Measurements from ENCODE around the gene DAO.

Gene DAO

DNA sequence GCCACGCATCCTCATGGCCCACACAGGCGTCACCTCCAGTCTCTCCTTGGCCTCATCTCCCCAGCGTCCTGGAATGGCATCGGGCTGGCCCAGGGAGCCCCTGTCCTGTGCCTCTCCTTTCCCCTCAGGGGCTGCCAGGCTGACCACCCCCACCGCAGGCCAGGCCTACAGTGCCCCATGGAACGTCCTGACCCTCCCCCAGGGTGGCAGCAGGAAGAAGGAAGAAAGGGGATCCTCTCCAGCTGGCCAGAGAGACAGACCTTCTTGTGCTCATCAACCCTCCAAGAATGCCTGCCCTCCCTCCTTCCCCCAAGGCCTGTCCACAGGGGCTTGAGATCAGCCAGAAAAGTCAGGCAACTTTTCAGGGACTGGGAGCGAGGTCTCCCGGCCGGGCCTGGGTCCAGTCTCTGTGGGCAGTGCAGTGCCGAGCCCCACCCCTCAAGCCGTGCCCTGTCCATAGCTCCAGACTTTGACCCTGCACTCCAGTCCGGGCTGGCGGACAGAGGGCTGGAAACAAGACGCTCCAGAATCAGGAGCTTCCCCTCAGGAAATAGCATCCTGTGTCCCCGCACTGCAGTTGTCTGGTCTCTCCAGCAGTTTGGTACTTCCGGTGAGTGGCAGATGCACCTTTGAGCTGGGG, at the start of gene DAO:
Gene DAO, plus strand, starts transcription at position 478 of the 640 bp plus-strand sequence. CDS start 4,915 bp downstream, outside the sequence.
- H3K27ac ChIP-seq: no peak within 1 kb of the TSS
- ChIA-PET POLR2A (ENCODE audit: low non-redundant PET) (no interaction called here), CTCF (interaction anchor here (0.7 kb wide), 2 partner anchors 31 to 71 kb away, joined by 3 read pairs; no protein-coding TSS in a partner anchor)
- TF ChIP-seq, protein P1, sequence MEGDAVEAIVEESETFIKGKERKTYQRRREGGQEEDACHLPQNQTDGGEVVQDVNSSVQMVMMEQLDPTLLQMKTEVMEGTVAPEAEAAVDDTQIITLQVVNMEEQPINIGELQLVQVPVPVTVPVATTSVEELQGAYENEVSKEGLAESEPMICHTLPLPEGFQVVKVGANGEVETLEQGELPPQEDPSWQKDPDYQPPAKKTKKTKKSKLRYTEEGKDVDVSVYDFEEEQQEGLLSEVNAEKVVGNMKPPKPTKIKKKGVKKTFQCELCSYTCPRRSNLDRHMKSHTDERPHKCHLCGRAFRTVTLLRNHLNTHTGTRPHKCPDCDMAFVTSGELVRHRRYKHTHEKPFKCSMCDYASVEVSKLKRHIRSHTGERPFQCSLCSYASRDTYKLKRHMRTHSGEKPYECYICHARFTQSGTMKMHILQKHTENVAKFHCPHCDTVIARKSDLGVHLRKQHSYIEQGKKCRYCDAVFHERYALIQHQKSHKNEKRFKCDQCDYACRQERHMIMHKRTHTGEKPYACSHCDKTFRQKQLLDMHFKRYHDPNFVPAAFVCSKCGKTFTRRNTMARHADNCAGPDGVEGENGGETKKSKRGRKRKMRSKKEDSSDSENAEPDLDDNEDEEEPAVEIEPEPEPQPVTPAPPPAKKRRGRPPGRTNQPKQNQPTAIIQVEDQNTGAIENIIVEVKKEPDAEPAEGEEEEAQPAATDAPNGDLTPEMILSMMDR (conservative IDR thresholded peaks at IDR 0.05; ENCODE audit: low read depth): no peak
- DNase-seq (ENCODE audit: low spot score): no peak

DNA sequence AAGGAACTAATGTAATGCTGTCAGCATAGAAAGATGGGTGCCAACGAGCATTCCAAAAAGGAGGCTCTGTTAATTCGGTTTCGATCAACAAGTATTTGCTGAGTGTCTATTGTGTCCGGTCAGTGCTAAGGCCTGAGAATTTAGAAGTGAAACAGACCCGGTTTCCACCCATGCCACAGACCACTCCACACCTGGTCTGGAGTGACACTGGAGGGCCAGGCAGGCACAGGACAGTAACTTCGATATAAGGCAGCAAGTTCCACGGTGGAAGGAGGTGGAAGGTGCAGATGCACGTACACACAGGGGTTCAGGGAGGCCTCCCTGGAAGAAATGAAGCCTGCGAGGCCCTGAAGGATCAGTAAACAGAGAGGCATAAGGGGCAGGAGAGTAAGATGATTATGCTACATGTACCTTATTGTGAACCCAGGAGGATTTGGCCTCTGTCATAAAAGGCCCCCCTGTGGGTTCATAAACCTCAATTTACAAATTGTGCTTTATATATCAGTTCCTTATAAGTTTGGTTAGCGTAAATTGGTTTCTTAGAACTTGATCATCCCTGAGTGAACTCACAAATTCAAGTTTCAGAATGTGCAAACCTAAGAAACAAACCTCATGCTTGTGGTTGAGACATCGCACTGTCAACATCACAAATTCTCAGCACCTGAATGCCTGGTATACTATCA, 48.4 kb upstream of the DAO start:
- ChIA-PET CTCF (no interaction called here), POLR2A (ENCODE audit: low non-redundant PET) (no interaction called here)
- H3K27ac ChIP-seq: peak overlapping the region; percentile 99
- DNase-seq (ENCODE audit: low spot score): no peak
- TF ChIP-seq, protein P1 (conservative IDR thresholded peaks at IDR 0.05; ENCODE audit: low read depth): no peak

DNA sequence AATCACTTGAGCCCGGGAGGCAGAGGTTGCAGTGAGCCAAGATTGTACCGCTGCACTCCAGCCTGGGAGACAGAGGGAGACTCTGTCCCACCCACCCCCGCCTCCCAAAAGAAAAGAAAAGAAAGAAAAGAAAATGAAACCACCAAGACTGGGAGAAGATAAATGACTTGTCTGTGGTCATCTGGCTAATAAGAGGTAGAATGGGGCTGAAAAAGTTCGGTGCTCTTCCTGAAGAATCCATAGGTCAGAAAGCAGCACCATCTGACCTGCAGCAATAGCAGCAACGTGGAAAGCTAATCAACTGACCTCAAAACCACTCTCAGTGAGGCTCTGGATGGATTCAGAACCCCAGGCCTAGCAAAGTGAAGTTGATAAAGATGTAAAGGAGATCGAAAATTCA, 47.7 kb upstream of the DAO start:
- TF ChIP-seq, protein P1 (conservative IDR thresholded peaks at IDR 0.05; ENCODE audit: low read depth): no peak
- POLR2A ChIA-PET (ENCODE audit: low non-redundant PET): interaction anchor here (2.0 kb wide), 1 partner anchor 17 kb away, joined by 7 read pairs; no protein-coding TSS in a partner anchor
- CTCF ChIA-PET: no interaction called here
- DNase-seq (ENCODE audit: low spot score): no peak
- H3K27ac ChIP-seq: peak overlapping the region; percentile 99

DNA sequence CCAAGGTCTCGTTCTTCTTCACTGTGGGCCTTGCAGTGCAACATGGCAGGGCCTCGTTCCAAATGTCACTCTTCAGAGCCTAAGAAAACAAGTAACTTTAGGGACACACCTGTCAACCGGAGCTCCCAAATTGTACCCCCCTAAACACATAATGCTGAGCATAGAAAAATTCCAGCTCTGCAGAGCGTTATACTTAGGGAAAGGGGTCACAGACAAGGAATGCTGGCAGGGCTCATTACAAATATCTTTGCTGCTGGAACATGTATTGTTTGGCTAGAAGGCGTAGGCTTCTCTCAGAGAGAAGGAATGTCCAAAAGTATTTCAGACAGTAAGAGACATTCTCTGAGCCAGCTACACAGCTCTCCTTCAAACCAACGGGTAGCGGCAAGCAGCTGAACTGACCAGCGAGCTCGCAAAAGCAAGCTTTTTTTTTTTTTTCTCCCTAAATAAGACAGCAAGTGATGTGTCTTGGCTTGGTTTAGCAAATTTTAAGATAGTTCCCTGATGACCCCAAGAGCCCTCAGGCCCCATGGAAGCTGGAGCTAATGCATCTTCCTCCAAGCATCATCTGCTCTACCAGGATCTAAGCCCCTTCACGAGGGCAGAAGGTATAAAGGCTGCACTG, 47.0 kb upstream of the DAO start:
- POLR2A ChIA-PET (ENCODE audit: low non-redundant PET): interaction anchor here (1.0 to 2.0 kb wide), 2 partner anchors 10 to 18 kb away, joined by 3 to 7 read pairs; no protein-coding TSS in a partner anchor
- H3K27ac ChIP-seq: peak overlapping the region; percentile 99
- CTCF ChIA-PET: interaction anchor here (0.9 kb wide), 1 partner anchor 260 kb away, joined by 4 read pairs; the partner anchor contains the start of gene ALKBH2
- TF ChIP-seq, protein P1 (conservative IDR thresholded peaks at IDR 0.05; ENCODE audit: low read depth): no peak
- peak; percentile 68 for DNase-seq (ENCODE audit: low spot score)

DNA sequence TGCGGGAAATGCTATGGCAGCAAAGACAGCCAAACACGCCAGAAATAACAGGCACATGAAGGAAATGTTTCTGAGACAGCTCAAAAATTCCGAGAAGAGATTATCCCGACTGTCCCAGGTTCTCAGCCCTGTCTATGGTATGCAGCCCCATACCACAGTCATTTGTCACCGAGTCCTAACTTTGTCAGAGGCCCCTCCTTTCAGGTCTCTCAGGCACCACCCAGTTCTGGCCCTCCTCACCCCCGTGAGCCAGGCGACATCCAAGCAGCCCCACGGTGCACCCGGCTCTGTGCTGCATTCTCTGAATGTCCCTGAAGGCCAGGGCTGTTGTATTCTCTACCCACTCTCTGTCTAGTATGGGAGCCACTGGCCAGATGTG, 46.5 kb upstream of the DAO start:
- POLR2A ChIA-PET (ENCODE audit: low non-redundant PET): interaction anchor here (1.0 to 2.0 kb wide), 2 partner anchors 10 to 18 kb away, joined by 3 to 7 read pairs; no protein-coding TSS in a partner anchor
- H3K27ac ChIP-seq: peak overlapping the region; percentile 99
- TF ChIP-seq, protein P1 (conservative IDR thresholded peaks at IDR 0.05; ENCODE audit: low read depth): no peak
- CTCF ChIA-PET: interaction anchor here (0.9 kb wide), 1 partner anchor 260 kb away, joined by 4 read pairs; the partner anchor contains the start of gene ALKBH2
- DNase-seq (ENCODE audit: low spot score): peak; percentile 84

DNA sequence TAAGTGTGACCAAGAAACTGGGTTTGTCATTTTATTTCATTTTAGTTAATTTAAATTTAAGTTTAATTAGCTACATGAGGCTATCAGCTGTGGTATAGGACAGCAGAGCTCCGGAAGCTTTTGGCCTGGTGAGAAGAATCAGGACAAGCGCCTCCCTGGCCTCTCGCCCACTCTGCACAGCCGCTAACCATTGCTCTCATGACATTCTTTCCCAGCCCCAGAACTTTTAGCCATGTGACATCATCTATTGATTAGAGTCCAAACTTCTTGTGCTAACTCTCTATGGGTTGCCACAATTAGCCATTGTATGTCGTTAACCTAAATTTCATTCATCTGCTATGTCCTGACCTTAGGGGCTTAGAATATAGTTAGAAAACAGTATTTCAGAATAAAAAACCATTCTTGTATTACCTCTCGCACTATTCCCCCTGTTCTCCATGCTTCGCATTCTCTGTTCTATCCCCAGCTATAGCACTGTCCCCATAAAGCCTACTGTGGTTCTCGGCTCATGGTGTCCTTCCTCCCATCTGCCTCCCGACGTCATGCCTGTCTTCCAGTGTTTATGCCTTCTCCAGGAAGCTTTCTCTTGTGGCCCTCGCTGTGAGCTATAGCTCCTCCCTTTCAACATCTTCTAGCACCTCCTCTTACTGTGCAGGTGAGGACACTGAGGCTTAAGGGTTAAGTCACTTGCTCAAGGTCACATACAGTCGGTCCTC, 46.0 kb upstream of the DAO start:
- ChIA-PET POLR2A (ENCODE audit: low non-redundant PET) (interaction anchor here (1.0 to 2.0 kb wide), 2 partner anchors 11 to 19 kb away, joined by 3 to 7 read pairs; no protein-coding TSS in a partner anchor), CTCF (no interaction called here)
- H3K27ac ChIP-seq: peak overlapping the region; percentile 99
- no peak for DNase-seq (ENCODE audit: low spot score)
- TF ChIP-seq, protein P1 (conservative IDR thresholded peaks at IDR 0.05; ENCODE audit: low read depth): no peak

Measured in RWPE1 (cell line).